ENCODE results near the gene SARM1. TPM values are rescaled to one million over a fixed set of nuclear protein-coding genes. Genes with fewer than 3 reads are reported as not detected.
A peak's percentile ranks its signal among the peaks of the same experiment; 100 is the strongest.

The SARM1 gene
- total and polyA plus RNA-seq, 2 of the 13 experiments (the other 11 are each of a cell fraction or from before 2014, with no cell fraction given), result 0.73 to 0.86 TPM

DNA sequence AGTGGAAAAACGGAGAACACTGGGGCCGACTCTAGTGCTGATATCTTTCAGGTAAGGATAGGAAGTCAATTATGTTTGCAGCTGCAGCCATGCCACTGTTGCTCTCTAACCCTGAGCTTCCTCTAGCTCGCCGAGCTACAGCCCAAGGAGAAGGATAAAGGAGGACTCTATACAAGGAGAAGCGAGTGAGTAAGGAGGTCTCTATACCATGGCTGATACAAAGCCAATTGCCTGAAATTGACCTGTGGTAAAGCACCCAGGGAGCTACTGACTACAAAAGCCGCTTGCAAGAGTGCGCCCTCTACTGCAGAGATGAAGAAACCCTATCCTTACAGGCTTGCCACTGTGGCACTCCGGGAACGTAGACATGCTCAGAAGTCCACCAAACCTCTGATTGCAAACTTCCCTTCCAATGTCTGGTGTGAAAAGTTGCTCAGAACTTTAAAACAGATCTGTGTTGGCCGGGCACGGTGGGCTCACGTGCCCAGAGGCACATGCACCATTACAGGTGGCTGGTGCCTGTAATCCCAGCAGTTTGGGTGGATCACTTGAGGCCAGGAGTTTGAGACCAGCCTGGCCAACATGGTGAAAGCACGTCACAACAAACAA, 45.3 kb downstream of the SARM1 start (continued):
- TF ChIP-seq, protein P1, sequence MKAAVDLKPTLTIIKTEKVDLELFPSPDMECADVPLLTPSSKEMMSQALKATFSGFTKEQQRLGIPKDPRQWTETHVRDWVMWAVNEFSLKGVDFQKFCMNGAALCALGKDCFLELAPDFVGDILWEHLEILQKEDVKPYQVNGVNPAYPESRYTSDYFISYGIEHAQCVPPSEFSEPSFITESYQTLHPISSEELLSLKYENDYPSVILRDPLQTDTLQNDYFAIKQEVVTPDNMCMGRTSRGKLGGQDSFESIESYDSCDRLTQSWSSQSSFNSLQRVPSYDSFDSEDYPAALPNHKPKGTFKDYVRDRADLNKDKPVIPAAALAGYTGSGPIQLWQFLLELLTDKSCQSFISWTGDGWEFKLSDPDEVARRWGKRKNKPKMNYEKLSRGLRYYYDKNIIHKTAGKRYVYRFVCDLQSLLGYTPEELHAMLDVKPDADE (CRISPR knock-in tag; IDR thresholded peaks at IDR 0.05), result no peak
- TF ChIP-seq NRL (CRISPR knock-in tag; IDR thresholded peaks at IDR 0.05; ENCODE audit: borderline replicate concordance) (0 out of 2 replicates have a peak, but pooled peaks have one; percentile 37), BCL6 (CRISPR knock-in tag; IDR thresholded peaks at IDR 0.05) (no peak), KLF16 (CRISPR knock-in tag; IDR thresholded peaks at IDR 0.05) (0 out of 4 replicates have a peak, but pooled peaks of 1 of the 2 experiments have one; percentile 31), CEBPB (IDR thresholded peaks at IDR 0.05; ENCODE audit: borderline replicate concordance, low read depth, low read length) (peak; percentile 52; the same call in 1 of the 2 replicates), SMAD3 (CRISPR knock-in tag; IDR thresholded peaks at IDR 0.05) (peak; percentile 61; the same call in 1 of the 2 replicates), ARNT (IDR thresholded peaks at IDR 0.05) (no peak), KDM3A (CRISPR knock-in tag; IDR thresholded peaks at IDR 0.05; ENCODE audit: low read depth) (peak; percentile 54; the same call in 1 of the 2 replicates), ZNF331 (CRISPR knock-in tag; IDR thresholded peaks at IDR 0.05) (peak; percentile 39; the same call in 1 of the 2 replicates), ZNF788 (CRISPR knock-in tag; IDR thresholded peaks at IDR 0.05; ENCODE audit: borderline replicate concordance) (0 out of 2 replicates have a peak, but pooled peaks have one; percentile 19), EHMT2 (IDR thresholded peaks at IDR 0.05; ENCODE audit: borderline replicate concordance, low read depth, low read length) (peak; percentile 43; the same call in 1 of the 2 replicates), STAG1 (CRISPR knock-in tag; IDR thresholded peaks at IDR 0.05) (peak; percentile 87), HOXA3 (CRISPR knock-in tag; IDR thresholded peaks at IDR 0.05) (peak; percentile 43; the same call in 1 of the 2 replicates), SALL1 (CRISPR knock-in tag; IDR thresholded peaks at IDR 0.05) (peak; percentile 74), ZIK1 (CRISPR knock-in tag; IDR thresholded peaks at IDR 0.05; ENCODE audit: borderline replicate concordance, low read depth) (peak; percentile 72; the same call in 1 of the 2 replicates), PITX1 (CRISPR knock-in tag; IDR thresholded peaks at IDR 0.05) (peak; percentile 64; the same call in 1 of the 2 replicates), STAT5B (CRISPR knock-in tag; IDR thresholded peaks at IDR 0.05) (0 out of 2 replicates have a peak, but pooled peaks have one; percentile 11), MED1 (CRISPR knock-in tag; IDR thresholded peaks at IDR 0.05) (peak; percentile 51), ZSCAN25 (CRISPR knock-in tag; IDR thresholded peaks at IDR 0.05) (0 out of 2 replicates have a peak, but pooled peaks have one; percentile 31), SMC3 (IDR thresholded peaks at IDR 0.05; ENCODE audit: low read length) (peak; percentile 95)
- TF ChIP-seq, protein P2, sequence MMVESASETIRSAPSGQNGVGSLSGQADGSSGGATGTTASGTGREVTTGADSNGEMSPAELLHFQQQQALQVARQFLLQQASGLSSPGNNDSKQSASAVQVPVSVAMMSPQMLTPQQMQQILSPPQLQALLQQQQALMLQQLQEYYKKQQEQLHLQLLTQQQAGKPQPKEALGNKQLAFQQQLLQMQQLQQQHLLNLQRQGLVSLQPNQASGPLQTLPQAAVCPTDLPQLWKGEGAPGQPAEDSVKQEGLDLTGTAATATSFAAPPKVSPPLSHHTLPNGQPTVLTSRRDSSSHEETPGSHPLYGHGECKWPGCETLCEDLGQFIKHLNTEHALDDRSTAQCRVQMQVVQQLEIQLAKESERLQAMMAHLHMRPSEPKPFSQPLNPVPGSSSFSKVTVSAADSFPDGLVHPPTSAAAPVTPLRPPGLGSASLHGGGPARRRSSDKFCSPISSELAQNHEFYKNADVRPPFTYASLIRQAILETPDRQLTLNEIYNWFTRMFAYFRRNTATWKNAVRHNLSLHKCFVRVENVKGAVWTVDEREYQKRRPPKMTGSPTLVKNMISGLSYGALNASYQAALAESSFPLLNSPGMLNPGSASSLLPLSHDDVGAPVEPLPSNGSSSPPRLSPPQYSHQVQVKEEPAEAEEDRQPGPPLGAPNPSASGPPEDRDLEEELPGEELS (CRISPR knock-in tag; IDR thresholded peaks at IDR 0.05), result 0 out of 2 replicates have a peak, but pooled peaks have one; percentile 24
- TF ChIP-seq, protein P3, sequence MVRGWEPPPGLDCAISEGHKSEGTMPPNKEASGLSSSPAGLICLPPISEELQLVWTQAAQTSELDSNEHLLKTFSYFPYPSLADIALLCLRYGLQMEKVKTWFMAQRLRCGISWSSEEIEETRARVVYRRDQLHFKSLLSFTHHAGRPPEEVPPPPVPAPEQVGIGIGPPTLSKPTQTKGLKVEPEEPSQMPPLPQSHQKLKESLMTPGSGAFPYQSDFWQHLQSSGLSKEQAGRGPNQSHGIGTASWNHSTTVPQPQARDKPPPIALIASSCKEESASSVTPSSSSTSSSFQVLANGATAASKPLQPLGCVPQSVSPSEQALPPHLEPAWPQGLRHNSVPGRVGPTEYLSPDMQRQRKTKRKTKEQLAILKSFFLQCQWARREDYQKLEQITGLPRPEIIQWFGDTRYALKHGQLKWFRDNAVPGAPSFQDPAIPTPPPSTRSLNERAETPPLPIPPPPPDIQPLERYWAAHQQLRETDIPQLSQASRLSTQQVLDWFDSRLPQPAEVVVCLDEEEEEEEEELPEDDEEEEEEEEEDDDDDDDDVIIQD (CRISPR knock-in tag; IDR thresholded peaks at IDR 0.05; ENCODE audit: low read depth), result peak; percentile 14; the same call in 1 of the 2 replicates
- TF ChIP-seq, protein P4, sequence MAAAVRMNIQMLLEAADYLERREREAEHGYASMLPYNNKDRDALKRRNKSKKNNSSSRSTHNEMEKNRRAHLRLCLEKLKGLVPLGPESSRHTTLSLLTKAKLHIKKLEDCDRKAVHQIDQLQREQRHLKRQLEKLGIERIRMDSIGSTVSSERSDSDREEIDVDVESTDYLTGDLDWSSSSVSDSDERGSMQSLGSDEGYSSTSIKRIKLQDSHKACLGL (CRISPR knock-in tag; IDR thresholded peaks at IDR 0.05), result 0 out of 2 replicates have a peak, but pooled peaks have one; percentile 30
- TF ChIP-seq, protein P5, sequence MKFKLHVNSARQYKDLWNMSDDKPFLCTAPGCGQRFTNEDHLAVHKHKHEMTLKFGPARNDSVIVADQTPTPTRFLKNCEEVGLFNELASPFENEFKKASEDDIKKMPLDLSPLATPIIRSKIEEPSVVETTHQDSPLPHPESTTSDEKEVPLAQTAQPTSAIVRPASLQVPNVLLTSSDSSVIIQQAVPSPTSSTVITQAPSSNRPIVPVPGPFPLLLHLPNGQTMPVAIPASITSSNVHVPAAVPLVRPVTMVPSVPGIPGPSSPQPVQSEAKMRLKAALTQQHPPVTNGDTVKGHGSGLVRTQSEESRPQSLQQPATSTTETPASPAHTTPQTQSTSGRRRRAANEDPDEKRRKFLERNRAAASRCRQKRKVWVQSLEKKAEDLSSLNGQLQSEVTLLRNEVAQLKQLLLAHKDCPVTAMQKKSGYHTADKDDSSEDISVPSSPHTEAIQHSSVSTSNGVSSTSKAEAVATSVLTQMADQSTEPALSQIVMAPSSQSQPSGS (CRISPR knock-in tag; IDR thresholded peaks at IDR 0.05), result peak; percentile 52; the same call in 1 of the 2 replicates
